Ascending aorta (tissue), 2 donors: Measurements from ENCODE around the gene TREM1. TPM values are rescaled to one million over a fixed set of nuclear protein-coding genes. Genes with fewer than 3 reads are reported as not detected.
"Not testable (repeated sequence)": the region's sequence is repeated elsewhere in the genome, so short reads cannot be mapped to it uniquely, and the experiment has no call there.

Experiments
- DNase-seq, 2 donors: peaks; one replicate each; pipeline ENCODE4 v3.0.0-alpha.2; 2019; ENCODE audit warnings: low spot score in 2 of 2
- H3K27ac ChIP-seq, 2 donors: fragments of 200-600 bp; sonication (generic); one replicate each; pipeline ENCODE4 v1.5.1; 2016 to 2017; ENCODE audit warnings: mild to moderate bottlenecking in 1 of 2
- H3K27me3 ChIP-seq: fragments of 200-600 bp; sonication (generic); one replicate; pipeline ENCODE4 v1.5.1; 2017
- H3K36me3 ChIP-seq, 2 donors: fragments of 200-600 bp; sonication (generic); one replicate each; pipeline ENCODE4 v1.5.1; 2016
- H3K4me1 ChIP-seq, 2 donors: fragments of 200-600 bp; sonication (generic); one replicate each; pipeline ENCODE4 v1.5.1; 2016 to 2017; ENCODE audit warnings: mild to moderate bottlenecking in 1 of 2
- H3K4me3 ChIP-seq, 2 donors: fragments of 200-600 bp; sonication (generic); one replicate each; pipeline ENCODE4 v1.5.1; 2016 to 2017; ENCODE audit warnings: mild to moderate bottlenecking in 1 of 2
- H3K9me3 ChIP-seq, 2 donors: fragments of 200-600 bp; sonication (generic); one replicate each; pipeline ENCODE4 v1.5.1; 2016
- CTCF ChIP-seq, 3 experiments: fragments of 200-600 bp in 2 of 3; fragments of 450-650 bp in 1 of 3; sonication (generic) in 2 of 3; IDR thresholded peaks; one replicate each; pipeline ENCODE4 v1.5.1; 2016 to 2019; ENCODE audit warnings: antibody characterized with exemption in 3 of 3, mild to moderate bottlenecking in 1 of 3, moderate library complexity in 1 of 3
- intact Hi-C: fragments of 100-400 bp; cut with DNase I; formaldehyde crosslinking; loops from one replicate; pipeline ENCODE4 v1.15.1; 2023
- total RNA-seq: library from RNA; depleted of rRNA; stranded (reverse); fragments of >200 nt; gene quantifications from one replicate; pipeline ENCODE4 v1.1.0, GENCODE V29; 2016

Gene TREM1
- total RNA-seq, 1 donor from 2014 or later = not detected

GRCh38 chr6:41247882-41248705 is 38.4 kb downstream of the TREM1 start:
- no peak overlapping the region for H3K4me3 ChIP-seq
- DNase-seq = no peak

GRCh38 chr6:41247288-41247865 is 39.1 kb downstream of the TREM1 start:
- no peaks in the 10 kb centered on the region for H3K27me3 ChIP-seq
- no peak overlapping the region for H3K27ac ChIP-seq
- no peaks in the 10 kb centered on the region for H3K4me1 ChIP-seq
- DNase-seq = no peak
- no peaks in the 10 kb centered on the region for H3K9me3 ChIP-seq
- intact Hi-C loops = no loop called here
- H3K4me3 ChIP-seq = no peak overlapping the region
- no peaks in the 10 kb centered on the region for H3K36me3 ChIP-seq
- no peak for TF ChIP-seq CTCF (IDR thresholded peaks at IDR 0.05)

More at GRCh38 chr6:41247882-41248705, 38.4 kb downstream of the TREM1 start:
- H3K27me3 ChIP-seq = no peaks in the 10 kb centered on the region
- H3K9me3 ChIP-seq = no peaks in the 10 kb centered on the region
- no peak overlapping the region for H3K27ac ChIP-seq
- no peak for TF ChIP-seq CTCF (IDR thresholded peaks at IDR 0.05)
- H3K4me1 ChIP-seq = no peaks in the 10 kb centered on the region
- no peaks in the 10 kb centered on the region for H3K36me3 ChIP-seq
- intact Hi-C loops = no loop called here

- H3K9me3 ChIP-seq, H3K36me3 ChIP-seq, intact Hi-C loops, H3K27ac ChIP-seq, H3K4me1 ChIP-seq, H3K4me3 ChIP-seq, H3K27me3 ChIP-seq, DNase-seq: not testable (repeated sequence)
Observed at GRCh38 chr6:41246529-41246928, 40.0 kb downstream of the TREM1 start.

GRCh38 chr6:41239467-41240159 is 46.9 kb downstream of the TREM1 start:
- no peaks in the 10 kb centered on the region for H3K27me3 ChIP-seq
- intact Hi-C loops = no loop called here
- DNase-seq = no peak
- H3K36me3 ChIP-seq = no peaks in the 10 kb centered on the region
- no peak overlapping the region for H3K27ac ChIP-seq
- no peak for TF ChIP-seq CTCF (IDR thresholded peaks at IDR 0.05)
- no peak overlapping the region for H3K4me3 ChIP-seq
- H3K9me3 ChIP-seq = no peaks in the 10 kb centered on the region
- no peaks in the 10 kb centered on the region for H3K4me1 ChIP-seq

GRCh38 chr6:41237128-41237527 is 49.4 kb downstream of the TREM1 start:
- H3K27me3 ChIP-seq = no peaks in the 10 kb centered on the region
- no peaks in the 10 kb centered on the region for H3K4me1 ChIP-seq
- no peak overlapping the region for H3K27ac ChIP-seq
- no peaks in the 10 kb centered on the region for H3K9me3 ChIP-seq
- H3K4me3 ChIP-seq = no peak overlapping the region
- intact Hi-C loops = no loop called here
- TF ChIP-seq CTCF (IDR thresholded peaks at IDR 0.05) = no peak
- no peak for DNase-seq
- H3K36me3 ChIP-seq = no peaks in the 10 kb centered on the region

- TF ChIP-seq CTCF (IDR thresholded peaks at IDR 0.05) = no peak
- H3K4me1 ChIP-seq = no peaks in the 10 kb centered on the region
- no peak overlapping the region for H3K4me3 ChIP-seq
- intact Hi-C loops = no loop called here
- H3K9me3 ChIP-seq = no peaks in the 10 kb centered on the region
- no peak overlapping the region for H3K27ac ChIP-seq
- H3K27me3 ChIP-seq = no peaks in the 10 kb centered on the region
- no peaks in the 10 kb centered on the region for H3K36me3 ChIP-seq
- no peak for DNase-seq
Observed at GRCh38 chr6:41236276-41236675, 50.2 kb downstream of the TREM1 start.
